Measurements from ENCODE around the gene FCHSD2. TPM values are rescaled to one million over a fixed set of nuclear protein-coding genes. Genes with fewer than 3 reads are reported as not detected.

The FCHSD2 gene
- 28.2 TPM for total RNA-seq

- Histone ChIP-seq H3K4me3 (ENCODE audit: low read length) (peak within 1 kb of the TSS; percentile 88), H3K9me3 (ENCODE audit: low read depth, low read length) (no peaks in the 10 kb centered on the region), H3K4me1 (ENCODE audit: insufficient read depth, low read length) (peaks cover 67% of the 10 kb centered on the region), H3K27me3 (ENCODE audit: insufficient read depth, low read length) (no peaks in the 10 kb centered on the region)
Observed at GRCh38 chr11:73142128-73142377, at the start of gene FCHSD2. Gene FCHSD2 (minus strand): TSS chr11:73142318. CDS start chr11:73141877, 441 bp downstream.

- Histone ChIP-seq H3K9me3 (ENCODE audit: low read depth, low read length) (no peaks in the 10 kb centered on the region), H3K27me3 (ENCODE audit: insufficient read depth, low read length) (no peaks in the 10 kb centered on the region), H3K4me1 (ENCODE audit: insufficient read depth, low read length) (peaks cover 83% of the 10 kb centered on the region), H3K4me3 (ENCODE audit: low read length) (no peak overlapping the region)
Observed at GRCh38 chr11:73191151-73191550, 49.0 kb upstream of the FCHSD2 start.

- H3K4me1 ChIP-seq (ENCODE audit: insufficient read depth, low read length): peaks cover 90% of the 10 kb centered on the region
- no peaks in the 10 kb centered on the region for H3K9me3 ChIP-seq (ENCODE audit: low read depth, low read length)
- H3K4me3 ChIP-seq (ENCODE audit: low read length): no peak overlapping the region
- no peaks in the 10 kb centered on the region for H3K27me3 ChIP-seq (ENCODE audit: insufficient read depth, low read length)
Observed at GRCh38 chr11:73190557-73190885, 48.4 kb upstream of the FCHSD2 start.

GRCh38 chr11:73189723-73190556 lies 47.8 kb upstream of the FCHSD2 start:
- H3K4me3 ChIP-seq (ENCODE audit: low read length): no peak overlapping the region
- no peaks in the 10 kb centered on the region for H3K27me3 ChIP-seq (ENCODE audit: insufficient read depth, low read length)
- no peaks in the 10 kb centered on the region for H3K9me3 ChIP-seq (ENCODE audit: low read depth, low read length)
- H3K4me1 ChIP-seq (ENCODE audit: insufficient read depth, low read length): peaks cover 95% of the 10 kb centered on the region

GRCh38 chr11:73189315-73189714 lies 47.2 kb upstream of the FCHSD2 start:
- H3K4me1 ChIP-seq (ENCODE audit: insufficient read depth, low read length): peaks cover 92% of the 10 kb centered on the region
- H3K9me3 ChIP-seq (ENCODE audit: low read depth, low read length): no peaks in the 10 kb centered on the region
- H3K4me3 ChIP-seq (ENCODE audit: low read length): no peak overlapping the region
- no peaks in the 10 kb centered on the region for H3K27me3 ChIP-seq (ENCODE audit: insufficient read depth, low read length)

- H3K27me3 ChIP-seq (ENCODE audit: insufficient read depth, low read length): no peaks in the 10 kb centered on the region
Observed at GRCh38 chr11:73188301-73188700, 46.2 kb upstream of the FCHSD2 start.

GRCh38 chr11:73187854-73188253 lies 45.7 kb upstream of the FCHSD2 start:
- Histone ChIP-seq H3K4me3 (ENCODE audit: low read length) (no peak overlapping the region), H3K4me1 (ENCODE audit: insufficient read depth, low read length) (peaks cover 82% of the 10 kb centered on the region), H3K9me3 (ENCODE audit: low read depth, low read length) (no peaks in the 10 kb centered on the region), H3K27me3 (ENCODE audit: insufficient read depth, low read length) (no peaks in the 10 kb centered on the region)

More at GRCh38 chr11:73188301-73188700, 46.2 kb upstream of the FCHSD2 start:
- Histone ChIP-seq H3K9me3 (ENCODE audit: low read depth, low read length) (no peaks in the 10 kb centered on the region), H3K4me1 (ENCODE audit: insufficient read depth, low read length) (peaks cover 86% of the 10 kb centered on the region), H3K4me3 (ENCODE audit: low read length) (no peak overlapping the region)

GRCh38 chr11:73186886-73187285 lies 44.8 kb upstream of the FCHSD2 start:
- Histone ChIP-seq H3K4me3 (ENCODE audit: low read length) (no peak overlapping the region), H3K9me3 (ENCODE audit: low read depth, low read length) (no peaks in the 10 kb centered on the region), H3K4me1 (ENCODE audit: insufficient read depth, low read length) (peaks cover 72% of the 10 kb centered on the region), H3K27me3 (ENCODE audit: insufficient read depth, low read length) (no peaks in the 10 kb centered on the region)

- no peaks in the 10 kb centered on the region for H3K9me3 ChIP-seq (ENCODE audit: low read depth, low read length)
- H3K4me3 ChIP-seq (ENCODE audit: low read length): no peak overlapping the region
- H3K27me3 ChIP-seq (ENCODE audit: insufficient read depth, low read length): no peaks in the 10 kb centered on the region
- H3K4me1 ChIP-seq (ENCODE audit: insufficient read depth, low read length): peaks cover 67% of the 10 kb centered on the region
Observed at GRCh38 chr11:73186294-73186850, 44.3 kb upstream of the FCHSD2 start.

GRCh38 chr11:73185680-73186293 lies 43.7 kb upstream of the FCHSD2 start:
- Histone ChIP-seq H3K9me3 (ENCODE audit: low read depth, low read length) (no peaks in the 10 kb centered on the region), H3K4me3 (ENCODE audit: low read length) (no peak overlapping the region), H3K27me3 (ENCODE audit: insufficient read depth, low read length) (no peaks in the 10 kb centered on the region), H3K4me1 (ENCODE audit: insufficient read depth, low read length) (peaks cover 61% of the 10 kb centered on the region)

GRCh38 chr11:73184953-73185671 lies 43.0 kb upstream of the FCHSD2 start:
- H3K9me3 ChIP-seq (ENCODE audit: low read depth, low read length): no peaks in the 10 kb centered on the region
- H3K4me1 ChIP-seq (ENCODE audit: insufficient read depth, low read length): peaks cover 54% of the 10 kb centered on the region
- H3K4me3 ChIP-seq (ENCODE audit: low read length): peak overlapping the region; percentile 14
- H3K27me3 ChIP-seq (ENCODE audit: insufficient read depth, low read length): no peaks in the 10 kb centered on the region

- no peak overlapping the region for H3K4me3 ChIP-seq (ENCODE audit: low read length)
- H3K9me3 ChIP-seq (ENCODE audit: low read depth, low read length): no peaks in the 10 kb centered on the region
- H3K27me3 ChIP-seq (ENCODE audit: insufficient read depth, low read length): no peaks in the 10 kb centered on the region
- peaks cover 34% of the 10 kb centered on the region for H3K4me1 ChIP-seq (ENCODE audit: insufficient read depth, low read length)
Observed at GRCh38 chr11:73182824-73183321, 40.8 kb upstream of the FCHSD2 start.

- Histone ChIP-seq H3K4me1 (ENCODE audit: insufficient read depth, low read length) (peaks cover 22% of the 10 kb centered on the region), H3K4me3 (ENCODE audit: low read length) (no peak overlapping the region), H3K27me3 (ENCODE audit: insufficient read depth, low read length) (no peaks in the 10 kb centered on the region), H3K9me3 (ENCODE audit: low read depth, low read length) (no peaks in the 10 kb centered on the region)
Observed at GRCh38 chr11:73178681-73179080, 36.6 kb upstream of the FCHSD2 start.

- no peak overlapping the region for H3K4me3 ChIP-seq (ENCODE audit: low read length)
- no peaks in the 10 kb centered on the region for H3K9me3 ChIP-seq (ENCODE audit: low read depth, low read length)
- no peaks in the 10 kb centered on the region for H3K27me3 ChIP-seq (ENCODE audit: insufficient read depth, low read length)
- peaks cover 22% of the 10 kb centered on the region for H3K4me1 ChIP-seq (ENCODE audit: insufficient read depth, low read length)
Observed at GRCh38 chr11:73177778-73178539, 35.8 kb upstream of the FCHSD2 start.

Measured in mononuclear cell (primary cell).